HepG2 (cell line): ENCODE results near the gene CEACAM5. TPM values are rescaled to one million over a fixed set of nuclear protein-coding genes. Genes with fewer than 3 reads are reported as not detected.

Source experiments
- PAWR ChIP-seq: sonication (generic); formaldehyde crosslinking; IDR thresholded peaks from 2 replicates; pipeline ENCODE4 v1.4.0; 2020; ENCODE audit warnings: missing genetic modification reagents, mild to moderate bottlenecking, borderline replicate concordance
- SKI ChIP-seq: fragments of 450-650 bp; IDR thresholded peaks from one replicate; pipeline ENCODE4 v1.6.1; 2018; ENCODE audit warnings: mild to moderate bottlenecking; ENCODE audit not compliant: partially characterized antibody
- SPEN ChIP-seq: sonication (generic); formaldehyde crosslinking; IDR thresholded peaks from 2 replicates; pipeline ENCODE4 v1.5.1; 2020; ENCODE audit warnings: low read depth, mild to moderate bottlenecking, missing genetic modification reagents
- STAG1 ChIP-seq: sonication (generic); formaldehyde crosslinking; IDR thresholded peaks from 2 replicates; pipeline ENCODE4 v1.4.0; 2020; ENCODE audit warnings: missing genetic modification reagents
- THYN1 ChIP-seq: sonication (generic); formaldehyde crosslinking; IDR thresholded peaks from 2 replicates; pipeline ENCODE4 v1.8.1; 2023; ENCODE audit warnings: low read depth, mild to moderate bottlenecking, moderate library complexity, missing genetic modification reagents, borderline replicate concordance
- ZBTB38 ChIP-seq: sonication (generic); formaldehyde crosslinking; IDR thresholded peaks from 2 replicates; pipeline ENCODE4 v1.5.1; 2020; ENCODE audit warnings: mild to moderate bottlenecking, missing genetic modification reagents
- ZNF260 ChIP-seq: sonication (generic); formaldehyde crosslinking; IDR thresholded peaks from 2 replicates; pipeline ENCODE4 v1.4.0; 2020; ENCODE audit warnings: missing genetic modification reagents, low read depth, mild to moderate bottlenecking, borderline replicate concordance
- ZNF883 ChIP-seq: sonication (generic); formaldehyde crosslinking; IDR thresholded peaks from 2 replicates; pipeline ENCODE4 v1.5.1; 2020; ENCODE audit warnings: mild to moderate bottlenecking, missing genetic modification reagents; ENCODE audit errors: not compliant biosample characterization
- polyA plus RNA-seq, 8 experiments: library from polyadenylated mRNA; depleted of rRNA in 3 of 8; stranded (reverse) in 7 of 8; unstranded in 1 of 8; fragments of >200 nt; fragmentation: Illumina TruSeq in 4 of 8; extraction: Trizol in 4 of 8; gene quantifications; 2 replicates each; pipeline versions ENCODE4 v1.2.1 to v1.2.3, GENCODE V29; 2011 to 2016; ENCODE audit warnings: low read depth in 4 of 8, missing spikeins in 1 of 8, mixed read lengths in 1 of 8; ENCODE audit not compliant: insufficient read depth in 1 of 8
- total RNA-seq, 5 experiments: library from RNA; depleted of rRNA; stranded (reverse); fragments of >200 nt; fragmentation: Illumina TruSeq; extraction: Trizol; gene quantifications; 2 replicates each; pipeline ENCODE4 v1.2.3, GENCODE V29; 2016; ENCODE audit warnings: low read depth in 1 of 5
- TF ChIP-seq, protein P1 (sequence below): sonication (generic); formaldehyde crosslinking; IDR thresholded peaks from 2 replicates; pipeline ENCODE4 v1.4.0; 2020; ENCODE audit warnings: missing genetic modification reagents
- TF ChIP-seq, protein P2 (sequence below): sonication (generic); formaldehyde crosslinking; IDR thresholded peaks from 2 replicates; pipeline ENCODE4 v1.4.0; 2020; ENCODE audit warnings: missing genetic modification reagents, mild to moderate bottlenecking, borderline replicate concordance
- TF ChIP-seq, protein P3 (sequence below): sonication (generic); formaldehyde crosslinking; IDR thresholded peaks from 2 replicates; pipeline ENCODE4 v1.4.0; 2020; ENCODE audit warnings: missing genetic modification reagents
- TF ChIP-seq, protein P4 (sequence below): sonication (generic); formaldehyde crosslinking; IDR thresholded peaks from 2 replicates; pipeline ENCODE4 v1.5.0; 2020; ENCODE audit warnings: missing genetic modification reagents
- TF ChIP-seq, protein P5 (sequence below): IDR thresholded peaks from 2 replicates; pipeline ENCODE4 v1.6.1; 2018; ENCODE audit warnings: missing genetic modification reagents
- TF ChIP-seq, protein P6 (sequence below): sonication (generic); formaldehyde crosslinking; IDR thresholded peaks from 2 replicates; pipeline ENCODE4 v1.5.0; 2020; ENCODE audit warnings: missing genetic modification reagents

Gene CEACAM5
- total and polyA plus RNA-seq, 2 of the 13 experiments (the other 11 are each of a cell fraction or from before 2014, with no cell fraction given) = not detected

DNA sequence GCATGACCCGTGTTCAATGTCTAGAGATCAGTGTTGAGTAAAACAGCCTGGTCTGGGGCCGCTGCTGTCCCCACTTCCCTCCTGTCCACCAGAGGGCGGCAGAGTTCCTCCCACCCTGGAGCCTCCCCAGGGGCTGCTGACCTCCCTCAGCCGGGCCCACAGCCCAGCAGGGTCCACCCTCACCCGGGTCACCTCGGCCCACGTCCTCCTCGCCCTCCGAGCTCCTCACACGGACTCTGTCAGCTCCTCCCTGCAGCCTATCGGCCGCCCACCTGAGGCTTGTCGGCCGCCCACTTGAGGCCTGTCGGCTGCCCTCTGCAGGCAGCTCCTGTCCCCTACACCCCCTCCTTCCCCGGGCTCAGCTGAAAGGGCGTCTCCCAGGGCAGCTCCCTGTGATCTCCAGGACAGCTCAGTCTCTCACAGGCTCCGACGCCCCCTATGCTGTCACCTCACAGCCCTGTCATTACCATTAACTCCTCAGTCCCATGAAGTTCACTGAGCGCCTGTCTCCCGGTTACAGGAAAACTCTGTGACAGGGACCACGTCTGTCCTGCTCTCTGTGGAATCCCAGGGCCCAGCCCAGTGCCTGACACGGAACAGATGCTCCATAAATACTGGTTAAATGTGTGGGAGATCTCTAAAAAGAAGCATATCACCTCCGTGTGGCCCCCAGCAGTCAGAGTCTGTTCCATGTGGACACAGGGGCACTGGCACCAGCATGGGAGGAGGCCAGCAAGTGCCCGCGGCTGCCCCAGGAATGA, 1.5 kb upstream of the CEACAM5 start (continued):
- TF ChIP-seq, protein P1, sequence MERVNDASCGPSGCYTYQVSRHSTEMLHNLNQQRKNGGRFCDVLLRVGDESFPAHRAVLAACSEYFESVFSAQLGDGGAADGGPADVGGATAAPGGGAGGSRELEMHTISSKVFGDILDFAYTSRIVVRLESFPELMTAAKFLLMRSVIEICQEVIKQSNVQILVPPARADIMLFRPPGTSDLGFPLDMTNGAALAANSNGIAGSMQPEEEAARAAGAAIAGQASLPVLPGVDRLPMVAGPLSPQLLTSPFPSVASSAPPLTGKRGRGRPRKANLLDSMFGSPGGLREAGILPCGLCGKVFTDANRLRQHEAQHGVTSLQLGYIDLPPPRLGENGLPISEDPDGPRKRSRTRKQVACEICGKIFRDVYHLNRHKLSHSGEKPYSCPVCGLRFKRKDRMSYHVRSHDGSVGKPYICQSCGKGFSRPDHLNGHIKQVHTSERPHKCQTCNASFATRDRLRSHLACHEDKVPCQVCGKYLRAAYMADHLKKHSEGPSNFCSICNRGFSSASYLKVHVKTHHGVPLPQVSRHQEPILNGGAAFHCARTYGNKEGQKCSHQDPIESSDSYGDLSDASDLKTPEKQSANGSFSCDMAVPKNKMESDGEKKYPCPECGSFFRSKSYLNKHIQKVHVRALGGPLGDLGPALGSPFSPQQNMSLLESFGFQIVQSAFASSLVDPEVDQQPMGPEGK (CRISPR knock-in tag) = 0 out of 2 replicates have a peak, but pooled peaks have one; percentile 8
- TF ChIP-seq, protein P2, sequence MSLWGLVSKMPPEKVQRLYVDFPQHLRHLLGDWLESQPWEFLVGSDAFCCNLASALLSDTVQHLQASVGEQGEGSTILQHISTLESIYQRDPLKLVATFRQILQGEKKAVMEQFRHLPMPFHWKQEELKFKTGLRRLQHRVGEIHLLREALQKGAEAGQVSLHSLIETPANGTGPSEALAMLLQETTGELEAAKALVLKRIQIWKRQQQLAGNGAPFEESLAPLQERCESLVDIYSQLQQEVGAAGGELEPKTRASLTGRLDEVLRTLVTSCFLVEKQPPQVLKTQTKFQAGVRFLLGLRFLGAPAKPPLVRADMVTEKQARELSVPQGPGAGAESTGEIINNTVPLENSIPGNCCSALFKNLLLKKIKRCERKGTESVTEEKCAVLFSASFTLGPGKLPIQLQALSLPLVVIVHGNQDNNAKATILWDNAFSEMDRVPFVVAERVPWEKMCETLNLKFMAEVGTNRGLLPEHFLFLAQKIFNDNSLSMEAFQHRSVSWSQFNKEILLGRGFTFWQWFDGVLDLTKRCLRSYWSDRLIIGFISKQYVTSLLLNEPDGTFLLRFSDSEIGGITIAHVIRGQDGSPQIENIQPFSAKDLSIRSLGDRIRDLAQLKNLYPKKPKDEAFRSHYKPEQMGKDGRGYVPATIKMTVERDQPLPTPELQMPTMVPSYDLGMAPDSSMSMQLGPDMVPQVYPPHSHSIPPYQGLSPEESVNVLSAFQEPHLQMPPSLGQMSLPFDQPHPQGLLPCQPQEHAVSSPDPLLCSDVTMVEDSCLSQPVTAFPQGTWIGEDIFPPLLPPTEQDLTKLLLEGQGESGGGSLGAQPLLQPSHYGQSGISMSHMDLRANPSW (CRISPR knock-in tag) = no peak
- TF ChIP-seq, protein P3, sequence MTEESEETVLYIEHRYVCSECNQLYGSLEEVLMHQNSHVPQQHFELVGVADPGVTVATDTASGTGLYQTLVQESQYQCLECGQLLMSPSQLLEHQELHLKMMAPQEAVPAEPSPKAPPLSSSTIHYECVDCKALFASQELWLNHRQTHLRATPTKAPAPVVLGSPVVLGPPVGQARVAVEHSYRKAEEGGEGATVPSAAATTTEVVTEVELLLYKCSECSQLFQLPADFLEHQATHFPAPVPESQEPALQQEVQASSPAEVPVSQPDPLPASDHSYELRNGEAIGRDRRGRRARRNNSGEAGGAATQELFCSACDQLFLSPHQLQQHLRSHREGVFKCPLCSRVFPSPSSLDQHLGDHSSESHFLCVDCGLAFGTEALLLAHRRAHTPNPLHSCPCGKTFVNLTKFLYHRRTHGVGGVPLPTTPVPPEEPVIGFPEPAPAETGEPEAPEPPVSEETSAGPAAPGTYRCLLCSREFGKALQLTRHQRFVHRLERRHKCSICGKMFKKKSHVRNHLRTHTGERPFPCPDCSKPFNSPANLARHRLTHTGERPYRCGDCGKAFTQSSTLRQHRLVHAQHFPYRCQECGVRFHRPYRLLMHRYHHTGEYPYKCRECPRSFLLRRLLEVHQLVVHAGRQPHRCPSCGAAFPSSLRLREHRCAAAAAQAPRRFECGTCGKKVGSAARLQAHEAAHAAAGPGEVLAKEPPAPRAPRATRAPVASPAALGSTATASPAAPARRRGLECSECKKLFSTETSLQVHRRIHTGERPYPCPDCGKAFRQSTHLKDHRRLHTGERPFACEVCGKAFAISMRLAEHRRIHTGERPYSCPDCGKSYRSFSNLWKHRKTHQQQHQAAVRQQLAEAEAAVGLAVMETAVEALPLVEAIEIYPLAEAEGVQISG (CRISPR knock-in tag) = peak; percentile 85
- TF ChIP-seq ZNF883 = peak; percentile 44
- no peak for TF ChIP-seq SKI
- no peak for TF ChIP-seq THYN1 (CRISPR knock-in tag)
- TF ChIP-seq, protein P4, sequence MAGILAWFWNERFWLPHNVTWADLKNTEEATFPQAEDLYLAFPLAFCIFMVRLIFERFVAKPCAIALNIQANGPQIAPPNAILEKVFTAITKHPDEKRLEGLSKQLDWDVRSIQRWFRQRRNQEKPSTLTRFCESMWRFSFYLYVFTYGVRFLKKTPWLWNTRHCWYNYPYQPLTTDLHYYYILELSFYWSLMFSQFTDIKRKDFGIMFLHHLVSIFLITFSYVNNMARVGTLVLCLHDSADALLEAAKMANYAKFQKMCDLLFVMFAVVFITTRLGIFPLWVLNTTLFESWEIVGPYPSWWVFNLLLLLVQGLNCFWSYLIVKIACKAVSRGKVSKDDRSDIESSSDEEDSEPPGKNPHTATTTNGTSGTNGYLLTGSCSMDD = no peak
- TF ChIP-seq, protein P5, sequence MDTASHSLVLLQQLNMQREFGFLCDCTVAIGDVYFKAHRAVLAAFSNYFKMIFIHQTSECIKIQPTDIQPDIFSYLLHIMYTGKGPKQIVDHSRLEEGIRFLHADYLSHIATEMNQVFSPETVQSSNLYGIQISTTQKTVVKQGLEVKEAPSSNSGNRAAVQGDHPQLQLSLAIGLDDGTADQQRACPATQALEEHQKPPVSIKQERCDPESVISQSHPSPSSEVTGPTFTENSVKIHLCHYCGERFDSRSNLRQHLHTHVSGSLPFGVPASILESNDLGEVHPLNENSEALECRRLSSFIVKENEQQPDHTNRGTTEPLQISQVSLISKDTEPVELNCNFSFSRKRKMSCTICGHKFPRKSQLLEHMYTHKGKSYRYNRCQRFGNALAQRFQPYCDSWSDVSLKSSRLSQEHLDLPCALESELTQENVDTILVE (CRISPR knock-in tag) = no peak
- TF ChIP-seq SPEN = no peak
- TF ChIP-seq, protein P6, sequence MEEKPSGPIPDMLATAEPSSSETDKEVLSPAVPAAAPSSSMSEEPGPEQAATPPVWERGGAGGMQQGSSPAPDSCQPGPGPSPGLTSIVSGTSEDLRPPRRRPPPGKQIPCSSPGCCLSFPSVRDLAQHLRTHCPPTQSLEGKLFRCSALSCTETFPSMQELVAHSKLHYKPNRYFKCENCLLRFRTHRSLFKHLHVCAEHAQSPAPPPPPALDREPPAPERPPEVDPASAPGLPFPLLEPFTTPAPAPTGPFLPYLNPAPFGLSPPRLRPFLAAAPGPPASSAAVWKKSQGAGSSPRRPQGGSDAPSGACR = 0 out of 2 replicates have a peak, but pooled peaks have one; percentile 33
- TF ChIP-seq STAG1 (CRISPR knock-in tag) = 0 out of 2 replicates have a peak, but pooled peaks have one; percentile 18
- no peak for TF ChIP-seq PAWR
- 0 out of 2 replicates have a peak, but pooled peaks have one; percentile 44 for TF ChIP-seq ZBTB38
- TF ChIP-seq ZNF260 (CRISPR knock-in tag) = no peak
